GM21619 (cell line): ENCODE data around the gene UGT1A10.
"Not testable (repeated sequence)": the region's sequence is repeated elsewhere in the genome, so short reads cannot be mapped to it uniquely, and the experiment has no call there.

ENCODE experiments used
- ATAC-seq: cut with Tn5 transposase; IDR thresholded peaks from one replicate; pipeline ENCODE4 v1.9.1; 2021; ENCODE audit not compliant: unreplicated experiment

The UGT1A10 gene

GRCh38 chr2:233655043-233655442 is 18.8 kb downstream of the UGT1A10 start:
- ATAC-seq, result no peak

- not testable (repeated sequence) for ATAC-seq
These were observed 19.7 kb downstream of the UGT1A10 start for GRCh38 chr2:233655943-233656342.

DNA sequence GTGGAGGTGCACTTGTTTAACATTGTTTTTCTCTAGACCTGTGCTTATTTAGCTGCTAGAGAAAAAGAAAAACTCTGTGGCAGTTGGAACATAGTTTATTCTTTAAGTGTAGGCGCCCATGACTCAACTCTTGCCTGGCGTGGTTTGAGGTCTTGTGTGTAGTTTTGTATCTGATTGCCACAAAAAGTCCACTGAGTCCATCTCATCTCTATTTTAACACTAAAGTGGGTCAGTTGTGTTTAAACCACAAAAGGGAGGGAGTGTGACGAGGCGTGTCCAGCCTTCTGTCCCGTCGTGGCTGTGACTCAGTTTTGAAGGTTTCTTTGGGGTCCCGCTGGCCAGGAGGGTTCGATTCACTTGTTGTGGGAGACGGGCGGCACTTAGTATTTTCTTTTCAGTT is 20.2 kb downstream of the UGT1A10 start:
- ATAC-seq, result no peak

DNA sequence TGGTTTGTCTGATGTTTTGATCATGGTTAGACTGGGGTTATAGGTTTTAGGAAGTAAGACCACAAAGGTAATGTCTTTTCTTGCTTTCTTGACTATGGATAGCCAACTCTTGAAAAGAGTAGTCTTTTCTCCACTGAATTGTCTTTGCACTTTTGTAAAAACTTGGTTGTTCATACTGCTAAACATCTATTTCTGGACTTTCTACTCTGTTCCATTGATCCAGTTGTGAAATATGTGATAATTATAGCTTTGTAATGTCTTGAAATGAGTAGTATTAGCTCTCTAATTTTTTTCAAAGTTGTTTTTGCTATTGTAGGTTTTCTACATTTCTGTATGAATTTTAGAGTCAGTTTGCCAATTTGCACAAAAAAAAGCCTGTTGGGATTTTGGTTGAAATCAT is 22.4 kb downstream of the UGT1A10 start:
- ATAC-seq, result no peak

DNA sequence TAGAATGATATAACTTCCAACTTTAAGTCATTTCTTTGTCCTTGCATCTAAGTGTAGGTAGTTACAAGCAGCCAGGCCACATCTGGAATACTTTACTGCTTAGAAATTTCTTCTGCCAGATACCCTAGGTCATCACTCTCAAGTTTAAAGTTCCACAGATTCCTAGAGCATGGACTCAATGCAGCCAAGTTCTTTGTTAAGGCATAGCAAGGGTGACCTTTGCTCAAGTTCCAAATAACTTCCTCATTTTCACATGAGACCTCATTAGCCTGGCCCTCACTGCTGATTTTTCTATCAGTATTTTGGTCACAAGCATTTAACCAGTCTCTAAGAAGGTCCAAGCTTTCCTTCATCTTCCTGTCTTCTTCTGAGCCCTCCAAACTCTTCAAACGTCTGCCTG is 27.7 kb downstream of the UGT1A10 start:
- ATAC-seq, result no peak

- no peak for ATAC-seq
These were observed 32.5 kb downstream of the UGT1A10 start for GRCh38 chr2:233668605-233669260.

- no peak for ATAC-seq
These were observed 35.3 kb downstream of the UGT1A10 start, which contains the start of gene UGT1A9 for GRCh38 chr2:233671290-233672161. Gene UGT1A9 (plus strand): TSS chr2:233671898. CDS start chr2:233671935, 37 bp downstream.

GRCh38 chr2:233672886-233673285 is 36.6 kb downstream of the UGT1A10 start:
- ATAC-seq, result no peak

- no peak for ATAC-seq
These were observed 37.6 kb downstream of the UGT1A10 start for GRCh38 chr2:233673896-233674295.

DNA sequence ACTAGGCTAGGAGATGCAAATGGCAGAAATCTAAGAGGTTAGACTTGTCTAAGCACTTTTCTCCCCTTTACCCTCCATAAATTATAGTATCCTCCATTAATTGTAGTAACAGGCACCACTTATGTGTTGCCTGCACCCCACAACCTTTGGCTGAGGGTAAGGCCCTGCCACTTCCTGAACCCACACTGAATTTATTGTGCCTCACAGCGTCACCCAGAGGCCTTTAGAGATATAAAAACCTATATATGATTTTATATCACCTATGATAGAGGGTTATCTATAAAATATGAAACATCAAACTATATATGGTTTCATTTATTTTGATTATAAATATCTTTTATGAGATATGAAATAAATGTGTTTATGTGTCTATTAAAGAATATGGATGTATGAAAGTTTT is 38.1 kb downstream of the UGT1A10 start:
- ATAC-seq, result no peak

- ATAC-seq, result no peak
These were observed 38.7 kb downstream of the UGT1A10 start for GRCh38 chr2:233674995-233675394.

- no peak for ATAC-seq
These were observed 39.8 kb downstream of the UGT1A10 start for GRCh38 chr2:233676046-233676445.

DNA sequence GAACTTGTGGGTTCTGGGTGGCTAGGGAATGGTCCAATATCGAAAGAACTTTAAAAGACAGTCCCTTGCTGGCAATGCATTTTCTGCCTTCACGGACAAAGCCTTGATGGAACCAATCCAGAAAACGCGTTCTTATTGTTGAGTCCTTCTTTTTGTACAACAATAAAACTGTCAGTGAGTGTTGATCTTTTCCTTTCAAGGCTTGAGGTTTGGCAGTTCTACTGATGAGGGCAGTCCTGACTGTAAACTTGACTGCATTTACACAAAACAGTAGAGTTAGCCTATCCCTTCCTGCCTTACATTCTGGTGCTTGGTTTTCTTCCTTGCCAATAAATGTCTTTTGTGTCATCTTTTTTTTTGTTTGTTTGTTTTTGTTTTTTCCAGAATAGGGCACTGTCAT is 42.9 kb downstream of the UGT1A10 start:
- ATAC-seq, result no peak

GRCh38 chr2:233680361-233681045 is 44.3 kb downstream of the UGT1A10 start:
- ATAC-seq, result no peak

- no peak for ATAC-seq
These were observed 45.4 kb downstream of the UGT1A10 start, which contains the start of gene UGT1A7 for GRCh38 chr2:233681521-233682099. Gene UGT1A7 (plus strand): TSS chr2:233681901. CDS start chr2:233681938, 37 bp downstream.

- no peak for ATAC-seq
These were observed 48.4 kb downstream of the UGT1A10 start for GRCh38 chr2:233684640-233685039.

- ATAC-seq, result no peak
These were observed 50.7 kb downstream of the UGT1A10 start for GRCh38 chr2:233686928-233687327.

DNA sequence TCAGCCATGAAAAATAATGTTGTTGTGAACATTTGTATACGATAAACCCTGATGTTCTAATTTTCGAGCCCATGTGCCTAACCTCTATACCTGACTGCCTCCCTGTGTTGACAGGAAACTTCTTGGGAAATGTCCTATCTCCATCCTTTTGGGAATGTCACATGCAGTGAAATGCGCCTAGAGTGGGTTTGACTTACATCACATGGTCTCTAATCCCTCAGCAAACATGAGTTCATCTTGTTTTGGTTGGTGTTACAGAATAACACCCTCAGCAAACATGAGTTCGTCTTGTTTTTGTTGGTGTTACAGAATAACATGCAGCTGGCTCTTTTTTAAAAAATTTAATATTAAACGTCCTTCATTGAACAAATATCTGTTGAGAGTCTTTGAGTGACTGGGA is 52.1 kb downstream of the UGT1A10 start:
- ATAC-seq, result no peak

- ATAC-seq, result no peak
These were observed 52.8 kb downstream of the UGT1A10 start for GRCh38 chr2:233689031-233689430.

GRCh38 chr2:233689501-233689900 is 53.3 kb downstream of the UGT1A10 start:
- no peak for ATAC-seq

DNA sequence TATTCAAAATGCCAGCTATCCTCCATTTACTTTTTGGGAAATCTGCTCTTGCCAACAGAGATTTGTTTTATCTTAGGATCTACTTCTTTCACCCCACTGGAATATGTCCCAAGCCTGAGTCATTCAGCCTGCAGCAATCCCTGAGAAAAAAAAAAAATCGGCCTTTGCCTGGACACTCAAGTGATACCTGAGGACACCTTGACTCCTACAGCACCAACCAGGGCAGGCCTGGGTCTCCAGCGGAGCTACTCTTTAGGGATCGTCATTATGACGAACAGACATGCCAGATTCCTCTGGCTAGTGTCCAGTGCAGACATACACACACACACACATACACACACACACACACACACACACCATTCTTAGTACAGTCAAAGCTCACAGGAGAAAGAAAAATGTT is 54.2 kb downstream of the UGT1A10 start:
- no peak for ATAC-seq
